IPS-18a (cell line): ENCODE results near the gene CRABP1.

Source experiments
- H3K27ac ChIP-seq: one replicate; pipeline ENCODE4 v1.5.1; 2013; ENCODE audit warnings: low read length
- H3K27me3 ChIP-seq: one replicate; pipeline ENCODE4 v1.6.1; 2013; ENCODE audit warnings: mild to moderate bottlenecking, low read length; ENCODE audit not compliant: control insufficient read depth, insufficient read depth
- H3K36me3 ChIP-seq: one replicate; pipeline ENCODE4 v1.6.1; 2013; ENCODE audit warnings: low read depth, low read length; ENCODE audit not compliant: control insufficient read depth
- H3K4me1 ChIP-seq: one replicate; pipeline ENCODE4 v1.6.1; 2013; ENCODE audit warnings: low read depth, low read length; ENCODE audit not compliant: control insufficient read depth
- H3K4me3 ChIP-seq: one replicate; pipeline ENCODE4 v1.5.1; 2013; ENCODE audit warnings: low read length
- H3K9ac ChIP-seq: one replicate; pipeline ENCODE4 v1.6.1; 2013; ENCODE audit warnings: mild to moderate bottlenecking, low read length, moderate library complexity
- H3K9me3 ChIP-seq: one replicate; pipeline ENCODE4 v1.6.1; 2013; ENCODE audit warnings: low read depth, low read length; ENCODE audit not compliant: control insufficient read depth

CRABP1 gene

GRCh38 chr15:78388865-78389264 lies 48.7 kb downstream of the CRABP1 start:
- Histone ChIP-seq H3K36me3 (no peaks in the 10 kb centered on the region), H3K4me3 (no peak overlapping the region), H3K27me3 (peaks cover 4% of the 10 kb centered on the region), H3K4me1 (peaks cover 39% of the 10 kb centered on the region), H3K9me3 (no peaks in the 10 kb centered on the region), H3K27ac (no peak overlapping the region), H3K9ac (no peak overlapping the region)

- Histone ChIP-seq H3K27me3 (peaks cover 4% of the 10 kb centered on the region), H3K9ac (no peak overlapping the region), H3K4me1 (peaks cover 43% of the 10 kb centered on the region), H3K9me3 (no peaks in the 10 kb centered on the region), H3K27ac (no peak overlapping the region), H3K36me3 (no peaks in the 10 kb centered on the region), H3K4me3 (no peak overlapping the region)
These were observed 49.2 kb downstream of the CRABP1 start for GRCh38 chr15:78389322-78389721.

GRCh38 chr15:78389738-78390137 lies 49.6 kb downstream of the CRABP1 start:
- peaks cover 47% of the 10 kb centered on the region for H3K4me1 ChIP-seq
- no peaks in the 10 kb centered on the region for H3K9me3 ChIP-seq
- no peak overlapping the region for H3K9ac ChIP-seq
- no peak overlapping the region for H3K4me3 ChIP-seq
- no peak overlapping the region for H3K27ac ChIP-seq
- H3K27me3 ChIP-seq = peaks cover 4% of the 10 kb centered on the region
- H3K36me3 ChIP-seq = no peaks in the 10 kb centered on the region

- peaks cover 3% of the 10 kb centered on the region for H3K27me3 ChIP-seq
These were observed 50.1 kb downstream of the CRABP1 start for GRCh38 chr15:78390242-78390641.

GRCh38 chr15:78390826-78391225 lies 50.7 kb downstream of the CRABP1 start:
- Histone ChIP-seq H3K4me3 (no peak overlapping the region), H3K36me3 (no peaks in the 10 kb centered on the region), H3K27ac (no peak overlapping the region), H3K9ac (no peak overlapping the region), H3K27me3 (no peaks in the 10 kb centered on the region), H3K4me1 (peaks cover 56% of the 10 kb centered on the region), H3K9me3 (no peaks in the 10 kb centered on the region)

More at GRCh38 chr15:78390242-78390641, 50.1 kb downstream of the CRABP1 start:
- Histone ChIP-seq H3K36me3 (no peaks in the 10 kb centered on the region), H3K9me3 (no peaks in the 10 kb centered on the region), H3K27ac (no peak overlapping the region), H3K9ac (no peak overlapping the region), H3K4me3 (no peak overlapping the region), H3K4me1 (peaks cover 50% of the 10 kb centered on the region)

GRCh38 chr15:78391781-78392180 lies 51.6 kb downstream of the CRABP1 start:
- Histone ChIP-seq H3K9ac (no peak overlapping the region), H3K9me3 (no peaks in the 10 kb centered on the region), H3K4me1 (peaks cover 52% of the 10 kb centered on the region), H3K27ac (no peak overlapping the region), H3K36me3 (no peaks in the 10 kb centered on the region), H3K4me3 (no peak overlapping the region), H3K27me3 (no peaks in the 10 kb centered on the region)

- Histone ChIP-seq H3K36me3 (no peaks in the 10 kb centered on the region), H3K9me3 (no peaks in the 10 kb centered on the region), H3K4me3 (no peak overlapping the region), H3K9ac (no peak overlapping the region), H3K27ac (no peak overlapping the region), H3K4me1 (peaks cover 45% of the 10 kb centered on the region), H3K27me3 (no peaks in the 10 kb centered on the region)
These were observed 52.3 kb downstream of the CRABP1 start for GRCh38 chr15:78392430-78392829.

GRCh38 chr15:78393137-78393536 lies 53.0 kb downstream of the CRABP1 start:
- Histone ChIP-seq H3K9me3 (no peaks in the 10 kb centered on the region), H3K27ac (no peak overlapping the region), H3K4me3 (no peak overlapping the region), H3K36me3 (no peaks in the 10 kb centered on the region), H3K9ac (no peak overlapping the region), H3K4me1 (peaks cover 39% of the 10 kb centered on the region), H3K27me3 (no peaks in the 10 kb centered on the region)

- Histone ChIP-seq H3K4me1 (peaks cover 37% of the 10 kb centered on the region), H3K27ac (no peak overlapping the region), H3K4me3 (no peak overlapping the region), H3K9ac (no peak overlapping the region), H3K27me3 (no peaks in the 10 kb centered on the region), H3K36me3 (no peaks in the 10 kb centered on the region), H3K9me3 (no peaks in the 10 kb centered on the region)
These were observed 53.9 kb downstream of the CRABP1 start for GRCh38 chr15:78394026-78394425.

- H3K36me3 ChIP-seq = no peaks in the 10 kb centered on the region
These were observed 54.9 kb downstream of the CRABP1 start for GRCh38 chr15:78394981-78395616.

GRCh38 chr15:78396186-78396814 lies 56.1 kb downstream of the CRABP1 start:
- no peak overlapping the region for H3K4me3 ChIP-seq
- H3K27me3 ChIP-seq = no peaks in the 10 kb centered on the region
- H3K4me1 ChIP-seq = peaks cover 31% of the 10 kb centered on the region
- no peak overlapping the region for H3K9ac ChIP-seq
- H3K36me3 ChIP-seq = no peaks in the 10 kb centered on the region
- H3K9me3 ChIP-seq = no peaks in the 10 kb centered on the region
- no peak overlapping the region for H3K27ac ChIP-seq

More at GRCh38 chr15:78394981-78395616, 54.9 kb downstream of the CRABP1 start:
- Histone ChIP-seq H3K27ac (no peak overlapping the region), H3K4me3 (no peak overlapping the region), H3K9ac (no peak overlapping the region), H3K4me1 (peaks cover 31% of the 10 kb centered on the region), H3K27me3 (no peaks in the 10 kb centered on the region), H3K9me3 (no peaks in the 10 kb centered on the region)

- no peaks in the 10 kb centered on the region for H3K36me3 ChIP-seq
- H3K27ac ChIP-seq = no peak overlapping the region
- peaks cover 31% of the 10 kb centered on the region for H3K4me1 ChIP-seq
- no peaks in the 10 kb centered on the region for H3K9me3 ChIP-seq
- H3K4me3 ChIP-seq = no peak overlapping the region
- H3K9ac ChIP-seq = no peak overlapping the region
- H3K27me3 ChIP-seq = no peaks in the 10 kb centered on the region
These were observed 56.8 kb downstream of the CRABP1 start for GRCh38 chr15:78396976-78397375.
